ENCODE data around the gene RPA1. TPM values are rescaled to one million over a fixed set of nuclear protein-coding genes. Genes with fewer than 3 reads are reported as not detected.

Gene RPA1
- total and polyA plus RNA-seq, 2 of the 4 experiments (the other 2 are of a cell fraction) = 38.4 to 48.2 TPM

GRCh38 chr17:1861391-1862010 is 31.7 kb downstream of the RPA1 start:
- H3K27me3 ChIP-seq (ENCODE audit: control insufficient read depth, insufficient read depth, low read length) = no peaks in the 10 kb centered on the region
- no peak overlapping the region for H3K56ac ChIP-seq (ENCODE audit: extremely low read depth, insufficient read depth, low read length)
- no peak overlapping the region for H4K5ac ChIP-seq (ENCODE audit: low read depth, low read length)
- H2BK20ac ChIP-seq (ENCODE audit: low read depth, low read length) = no peak overlapping the region
- no peak overlapping the region for H2AK9ac ChIP-seq (replicated peaks; ENCODE audit: low read depth, low read length, poor library complexity)
- no peak overlapping the region for H3K4ac ChIP-seq (ENCODE audit: low read depth, low read length)
- H2BK120ac ChIP-seq (ENCODE audit: low read depth, low read length) = no peak overlapping the region
- H3K18ac ChIP-seq (ENCODE audit: low read depth, low read length) = no peak overlapping the region
- no peaks in the 10 kb centered on the region for H4K20me1 ChIP-seq (ENCODE audit: insufficient read depth, low read length)
- H3K4me2 ChIP-seq (ENCODE audit: low read depth, low read length) = no peak overlapping the region
- no peak for ATAC-seq (ENCODE audit: low read depth)
- intact Hi-C loops (cut with micrococcal nuclease) = no loop called here
- dilution Hi-C loops (cut with HindIII; ENCODE audit: low sequenced_read_pairs, unreplicated experiment) = no loop called here
- H2BK5ac ChIP-seq (ENCODE audit: low read depth, low read length, poor library complexity, severe bottlenecking) = no peak overlapping the region
- no peak overlapping the region for H2AK5ac ChIP-seq (ENCODE audit: low read depth, low read length)
- no peak for DNase-seq
- no peak overlapping the region for H2BK15ac ChIP-seq (ENCODE audit: low read depth, low read length)
- H4K91ac ChIP-seq (ENCODE audit: insufficient read depth, low read depth, low read length) = no peak overlapping the region
- WGBS, 2 experiments (ENCODE audit: extremely low coverage in 2 of 2, insufficient read length in 1 of 2) = 92% methylated on average over 2 of the region's 16 CpGs; no CpG with 5 or more reads in 1 of the 2 experiments
- H3K14ac ChIP-seq (replicated peaks; ENCODE audit: low read depth, low read length) = no peak overlapping the region
- H3K4me1 ChIP-seq (ENCODE audit: control insufficient read depth, insufficient read depth, low read length) = no peaks in the 10 kb centered on the region
- no peak for TF ChIP-seq RAD21 (IDR thresholded peaks at IDR 0.05; ENCODE audit: low read length)
- TF ChIP-seq MXI1 (IDR thresholded peaks at IDR 0.05; ENCODE audit: borderline replicate concordance, low read depth, low read length) = no peak
- no peak for TF ChIP-seq NFE2L2 (IDR thresholded peaks at IDR 0.05; ENCODE audit: low read depth, low read length)
- no peak for TF ChIP-seq MAZ (IDR thresholded peaks at IDR 0.05; ENCODE audit: borderline replicate concordance, low read depth, low read length)
- no peak for TF ChIP-seq CHD1 (IDR thresholded peaks at IDR 0.05; ENCODE audit: low read depth, low read length)
- TF ChIP-seq RFX5 (IDR thresholded peaks at IDR 0.05; ENCODE audit: low read depth, low read length) = no peak
- no peak for TF ChIP-seq BHLHE40 (IDR thresholded peaks at IDR 0.05; ENCODE audit: low read depth, low read length)
- TF ChIP-seq MAFK (IDR thresholded peaks at IDR 0.05; ENCODE audit: low read depth, low read length) = no peak
- no peak for TF ChIP-seq ELK1 (IDR thresholded peaks at IDR 0.05; ENCODE audit: borderline replicate concordance, low read depth, low read length)
- no peak for TF ChIP-seq CEBPB (IDR thresholded peaks at IDR 0.05; ENCODE audit: low read depth, low read length)
- H3K9me3 ChIP-seq (ENCODE audit: control insufficient read depth, insufficient read depth, low read length) = no peaks in the 10 kb centered on the region
- H4K8ac ChIP-seq (ENCODE audit: low read depth in 2 of 2, low read length in 2 of 2) = no peak overlapping the region
- CTCF ChIA-PET = no interaction called here
- H3K23ac ChIP-seq (ENCODE audit: low read depth, low read length) = no peak overlapping the region
- H2AFZ ChIP-seq (replicated peaks; ENCODE audit: low read length, poor library complexity) = no peak overlapping the region
- POLR2A ChIA-PET (ENCODE audit: unreplicated experiment) = no interaction called here
- in situ Hi-C loops (cut with MboI; ENCODE audit: low sequenced_read_pairs) = no loop called here
- peaks cover 8% of the 10 kb centered on the region for H3K36me3 ChIP-seq (ENCODE audit: control insufficient read depth, insufficient read depth, low read length)
- H3K4me3 ChIP-seq (ENCODE audit: insufficient read depth, low read depth, low read length) = no peak overlapping the region
- no peak overlapping the region for H3K27ac ChIP-seq (ENCODE audit: insufficient read depth, low read length)
- no peak overlapping the region for H3K9ac ChIP-seq (ENCODE audit: low read depth, low read length)
- no peaks in the 10 kb centered on the region for H3K79me1 ChIP-seq (ENCODE audit: low read depth in 1 of 2, low read length in 2 of 2)
- H3K9me1 ChIP-seq (ENCODE audit: insufficient read depth, low read length) = no peaks in the 10 kb centered on the region
- no TSS peak for BruUV-seq (replicated peaks)

Data from IMR-90 (cell line).